ENCODE data around the gene LIPC. TPM values are rescaled to one million over a fixed set of nuclear protein-coding genes. Genes with fewer than 3 reads are reported as not detected.

Gene LIPC
- polyA plus RNA-seq, 2 donors = 0.04 to 0.05 TPM

DNA sequence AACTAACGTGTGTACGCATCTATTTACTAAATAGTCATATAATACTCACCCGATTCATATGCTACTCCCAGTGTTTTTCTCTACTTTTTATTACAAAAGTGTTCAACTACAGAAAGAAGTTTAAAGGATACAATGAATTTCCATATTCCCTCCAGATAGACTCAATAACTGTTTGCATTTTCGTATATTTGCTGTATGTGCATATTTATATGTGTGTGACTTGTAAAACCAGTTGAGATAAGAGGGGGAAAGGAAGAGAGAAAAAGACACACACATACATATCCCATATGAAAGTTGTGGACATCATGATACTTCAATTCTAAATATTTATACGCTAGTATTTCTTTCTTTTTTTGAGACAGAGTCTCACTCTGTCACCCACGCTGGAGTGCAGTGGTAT, 14.1 kb downstream of the LIPC start:
- no peaks in the 10 kb centered on the region for H3K36me3 ChIP-seq (ENCODE audit: control insufficient read depth in 2 of 2, insufficient read depth in 2 of 2, low read length in 1 of 2)
- H3K9me3 ChIP-seq (ENCODE audit: control insufficient read depth in 2 of 2, insufficient read depth in 1 of 2, low read depth in 1 of 2, low read length in 1 of 2) = no peaks in the 10 kb centered on the region
- no peak overlapping the region for H3K27ac ChIP-seq (ENCODE audit: low read depth in 2 of 2, low read length in 1 of 2)
- H3K4me1 ChIP-seq (ENCODE audit: control insufficient read depth in 2 of 2, insufficient read depth in 2 of 2, low read length in 1 of 2) = peaks cover 4 to 8% of the 10 kb centered on the region in 2 donors
- no peak overlapping the region for H3K4me3 ChIP-seq (ENCODE audit: low read depth in 1 of 2, low read length in 2 of 2)
- WGBS, 2 donors = 86 to 89% methylated on average over 6 of the region's 6 CpGs
- no peaks in the 10 kb centered on the region for H3K27me3 ChIP-seq (ENCODE audit: control insufficient read depth in 1 of 2, insufficient read depth in 2 of 2, low read length in 2 of 2)

- H3K4me1 ChIP-seq (ENCODE audit: control insufficient read depth in 2 of 2, insufficient read depth in 2 of 2, low read length in 1 of 2) = peaks cover 4 to 6% of the 10 kb centered on the region in 2 donors
- no peaks in the 10 kb centered on the region for H3K9me3 ChIP-seq (ENCODE audit: control insufficient read depth in 2 of 2, insufficient read depth in 1 of 2, low read depth in 1 of 2, low read length in 1 of 2)
- no peaks in the 10 kb centered on the region for H3K27me3 ChIP-seq (ENCODE audit: control insufficient read depth in 1 of 2, insufficient read depth in 2 of 2, low read length in 2 of 2)
- no peak overlapping the region for H3K27ac ChIP-seq (ENCODE audit: low read depth in 2 of 2, low read length in 1 of 2)
- no peaks in the 10 kb centered on the region for H3K36me3 ChIP-seq (ENCODE audit: control insufficient read depth in 2 of 2, insufficient read depth in 2 of 2, low read length in 1 of 2)
- no peak overlapping the region for H3K4me3 ChIP-seq (ENCODE audit: low read depth in 1 of 2, low read length in 2 of 2)
- WGBS, 2 donors = 98% methylated on average over 5 of the region's 5 CpGs
Observed at GRCh38 chr15:58446521-58446920, 14.7 kb downstream of the LIPC start.

DNA sequence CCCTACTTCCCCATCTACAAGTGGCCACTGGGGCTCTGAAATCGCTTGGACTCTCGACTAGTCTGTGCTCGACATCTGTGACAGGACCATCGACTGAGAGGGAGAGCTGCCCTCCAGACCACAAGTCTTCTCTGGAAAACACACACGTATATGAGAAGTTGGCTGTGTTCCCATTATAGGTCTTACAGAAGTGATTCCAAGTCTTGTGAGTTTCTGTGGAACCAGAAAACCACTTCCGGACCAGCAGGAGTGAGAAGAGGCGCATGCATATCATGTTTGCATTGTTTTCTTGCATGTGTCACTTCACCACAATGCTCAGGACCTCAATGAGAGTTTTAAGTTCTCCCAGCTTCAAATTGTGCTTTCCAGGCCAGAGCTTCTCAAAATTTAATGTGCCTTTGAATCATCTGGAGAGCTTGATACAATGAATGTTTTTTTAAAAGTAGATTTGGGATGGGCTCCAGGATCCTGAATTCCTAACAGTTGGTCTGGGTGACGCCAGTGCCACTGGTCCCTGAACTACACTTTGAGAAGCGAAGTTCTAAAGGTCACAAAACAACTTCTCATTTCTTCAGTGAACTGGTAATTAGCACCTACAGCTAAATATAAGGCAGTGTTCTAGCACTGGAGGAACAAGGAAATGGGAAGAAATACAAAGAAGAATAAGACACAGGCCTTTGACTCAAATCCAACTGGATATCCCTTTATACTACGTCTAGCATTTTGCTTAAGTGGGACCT, 15.7 kb downstream of the LIPC start:
- 69 to 74% methylated on average over 10 of the region's 10 CpGs for WGBS, 2 donors
- no peaks in the 10 kb centered on the region for H3K27me3 ChIP-seq (ENCODE audit: control insufficient read depth in 1 of 2, insufficient read depth in 2 of 2, low read length in 2 of 2)
- no peak overlapping the region for H3K4me3 ChIP-seq (ENCODE audit: low read depth in 1 of 2, low read length in 2 of 2)
- peaks cover 4 to 6% of the 10 kb centered on the region in 2 donors for H3K4me1 ChIP-seq (ENCODE audit: control insufficient read depth in 2 of 2, insufficient read depth in 2 of 2, low read length in 1 of 2)
- no peaks in the 10 kb centered on the region for H3K36me3 ChIP-seq (ENCODE audit: control insufficient read depth in 2 of 2, insufficient read depth in 2 of 2, low read length in 1 of 2)
- H3K9me3 ChIP-seq (ENCODE audit: control insufficient read depth in 2 of 2, insufficient read depth in 1 of 2, low read depth in 1 of 2, low read length in 1 of 2) = no peaks in the 10 kb centered on the region
- H3K27ac ChIP-seq (ENCODE audit: low read depth in 2 of 2, low read length in 1 of 2) = no peak overlapping the region

DNA sequence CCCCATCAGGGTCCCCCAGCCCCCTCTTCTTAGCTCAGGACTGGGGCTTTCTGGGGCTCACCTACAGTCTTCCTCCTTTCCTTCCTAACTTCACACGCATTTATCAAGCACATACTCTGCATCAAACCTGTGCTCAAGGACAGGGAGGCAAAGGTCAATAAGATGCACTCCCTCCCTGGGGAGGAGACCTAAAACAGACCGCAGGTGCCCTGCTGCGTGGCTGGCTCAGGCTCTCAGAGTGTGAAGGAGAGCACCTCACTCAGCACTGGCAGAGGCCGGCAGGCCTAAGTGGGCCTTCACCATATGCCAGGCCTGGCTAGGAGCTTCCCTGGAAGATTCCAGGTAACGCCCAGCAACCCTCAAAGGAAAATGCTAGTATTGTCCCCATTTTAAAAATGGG, 16.5 kb downstream of the LIPC start:
- Histone ChIP-seq H3K36me3 (ENCODE audit: control insufficient read depth in 2 of 2, insufficient read depth in 2 of 2, low read length in 1 of 2) (no peaks in the 10 kb centered on the region), H3K4me3 (ENCODE audit: low read depth in 1 of 2, low read length in 2 of 2) (no peak overlapping the region), H3K27ac (ENCODE audit: low read depth in 2 of 2, low read length in 1 of 2) (no peak overlapping the region), H3K27me3 (ENCODE audit: control insufficient read depth in 1 of 2, insufficient read depth in 2 of 2, low read length in 2 of 2) (no peaks in the 10 kb centered on the region), H3K4me1 (ENCODE audit: control insufficient read depth in 2 of 2, insufficient read depth in 2 of 2, low read length in 1 of 2) (peaks cover 2 to 6% of the 10 kb centered on the region in 2 donors), H3K9me3 (ENCODE audit: control insufficient read depth in 2 of 2, insufficient read depth in 1 of 2, low read depth in 1 of 2, low read length in 1 of 2) (no peaks in the 10 kb centered on the region)
- WGBS, 2 donors = 83 to 94% methylated on average over 5 of the region's 5 CpGs

DNA sequence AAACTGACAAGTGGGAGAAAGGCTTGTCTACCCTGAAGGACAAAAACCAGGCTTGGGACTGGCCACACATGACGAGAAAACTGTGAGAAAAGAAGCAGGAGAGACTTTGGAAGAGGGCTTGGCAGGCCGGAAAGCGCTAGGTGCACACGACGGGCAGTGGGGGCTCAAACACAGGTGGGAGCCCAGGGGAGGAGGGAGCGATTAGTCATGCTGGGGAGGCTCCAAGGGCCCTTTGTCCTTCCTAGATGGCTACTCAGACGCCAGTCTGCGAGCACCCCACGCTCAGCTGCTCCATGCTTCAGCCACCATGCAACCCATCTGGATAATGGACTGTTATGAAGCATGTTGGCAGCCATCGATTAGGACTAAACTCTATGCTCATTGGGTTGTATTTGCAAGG, 17.1 kb downstream of the LIPC start:
- Histone ChIP-seq H3K27ac (ENCODE audit: low read depth in 2 of 2, low read length in 1 of 2) (no peak overlapping the region), H3K36me3 (ENCODE audit: control insufficient read depth in 2 of 2, insufficient read depth in 2 of 2, low read length in 1 of 2) (no peaks in the 10 kb centered on the region), H3K4me1 (ENCODE audit: control insufficient read depth in 2 of 2, insufficient read depth in 2 of 2, low read length in 1 of 2) (peaks cover 2 to 6% of the 10 kb centered on the region in 2 donors), H3K4me3 (ENCODE audit: low read depth in 1 of 2, low read length in 2 of 2) (no peak overlapping the region), H3K27me3 (ENCODE audit: control insufficient read depth in 1 of 2, insufficient read depth in 2 of 2, low read length in 2 of 2) (no peaks in the 10 kb centered on the region), H3K9me3 (ENCODE audit: control insufficient read depth in 2 of 2, insufficient read depth in 1 of 2, low read depth in 1 of 2, low read length in 1 of 2) (no peaks in the 10 kb centered on the region)
- 76 to 78% methylated on average over 10 of the region's 10 CpGs for WGBS, 2 donors

GRCh38 chr15:58451826-58452225, 20.0 kb downstream of the LIPC start:
- no peaks in the 10 kb centered on the region for H3K9me3 ChIP-seq (ENCODE audit: control insufficient read depth in 2 of 2, insufficient read depth in 1 of 2, low read depth in 1 of 2, low read length in 1 of 2)
- no peaks in the 10 kb centered on the region for H3K36me3 ChIP-seq (ENCODE audit: control insufficient read depth in 2 of 2, insufficient read depth in 2 of 2, low read length in 1 of 2)
- no peaks in the 10 kb centered on the region for H3K4me1 ChIP-seq (ENCODE audit: control insufficient read depth in 2 of 2, insufficient read depth in 2 of 2, low read length in 1 of 2)
- H3K27ac ChIP-seq (ENCODE audit: low read depth in 2 of 2, low read length in 1 of 2) = no peak overlapping the region
- 89 to 91% methylated on average over 6 of the region's 6 CpGs for WGBS, 2 donors
- H3K4me3 ChIP-seq (ENCODE audit: low read depth in 1 of 2, low read length in 2 of 2) = no peak overlapping the region
- no peaks in the 10 kb centered on the region for H3K27me3 ChIP-seq (ENCODE audit: control insufficient read depth in 1 of 2, insufficient read depth in 2 of 2, low read length in 2 of 2)

- no peaks in the 10 kb centered on the region for H3K36me3 ChIP-seq (ENCODE audit: control insufficient read depth in 2 of 2, insufficient read depth in 2 of 2, low read length in 1 of 2)
- H3K9me3 ChIP-seq (ENCODE audit: control insufficient read depth in 2 of 2, insufficient read depth in 1 of 2, low read depth in 1 of 2, low read length in 1 of 2) = no peaks in the 10 kb centered on the region
- no peaks in the 10 kb centered on the region for H3K4me1 ChIP-seq (ENCODE audit: control insufficient read depth in 2 of 2, insufficient read depth in 2 of 2, low read length in 1 of 2)
- no peak overlapping the region for H3K4me3 ChIP-seq (ENCODE audit: low read depth in 1 of 2, low read length in 2 of 2)
- no peak overlapping the region for H3K27ac ChIP-seq (ENCODE audit: low read depth in 2 of 2, low read length in 1 of 2)
- WGBS, 2 donors = 93 to 95% methylated on average over 4 of the region's 4 CpGs
- no peaks in the 10 kb centered on the region for H3K27me3 ChIP-seq (ENCODE audit: control insufficient read depth in 1 of 2, insufficient read depth in 2 of 2, low read length in 2 of 2)
Observed at GRCh38 chr15:58452775-58453174, 21.0 kb downstream of the LIPC start.

- H3K27me3 ChIP-seq (ENCODE audit: control insufficient read depth in 1 of 2, insufficient read depth in 2 of 2, low read length in 2 of 2) = no peaks in the 10 kb centered on the region
- no peak overlapping the region for H3K4me3 ChIP-seq (ENCODE audit: low read depth in 1 of 2, low read length in 2 of 2)
- H3K27ac ChIP-seq (ENCODE audit: low read depth in 2 of 2, low read length in 1 of 2) = no peak overlapping the region
- 73 to 81% methylated on average over 5 of the region's 5 CpGs for WGBS, 2 donors
- H3K9me3 ChIP-seq (ENCODE audit: control insufficient read depth in 2 of 2, insufficient read depth in 1 of 2, low read depth in 1 of 2, low read length in 1 of 2) = no peaks in the 10 kb centered on the region
- no peaks in the 10 kb centered on the region for H3K36me3 ChIP-seq (ENCODE audit: control insufficient read depth in 2 of 2, insufficient read depth in 2 of 2, low read length in 1 of 2)
- H3K4me1 ChIP-seq (ENCODE audit: control insufficient read depth in 2 of 2, insufficient read depth in 2 of 2, low read length in 1 of 2) = no peaks in the 10 kb centered on the region
Observed at GRCh38 chr15:58453931-58454793, 22.4 kb downstream of the LIPC start.

GRCh38 chr15:58454950-58455401, 23.2 kb downstream of the LIPC start:
- Histone ChIP-seq H3K27me3 (ENCODE audit: control insufficient read depth in 1 of 2, insufficient read depth in 2 of 2, low read length in 2 of 2) (no peaks in the 10 kb centered on the region), H3K9me3 (ENCODE audit: control insufficient read depth in 2 of 2, insufficient read depth in 1 of 2, low read depth in 1 of 2, low read length in 1 of 2) (no peaks in the 10 kb centered on the region), H3K4me1 (ENCODE audit: control insufficient read depth in 2 of 2, insufficient read depth in 2 of 2, low read length in 1 of 2) (no peaks in the 10 kb centered on the region), H3K27ac (ENCODE audit: low read depth in 2 of 2, low read length in 1 of 2) (no peak overlapping the region), H3K4me3 (ENCODE audit: low read depth in 1 of 2, low read length in 2 of 2) (no peak overlapping the region), H3K36me3 (ENCODE audit: control insufficient read depth in 2 of 2, insufficient read depth in 2 of 2, low read length in 1 of 2) (no peaks in the 10 kb centered on the region)
- WGBS, 2 donors = 84 to 88% methylated on average over 3 of the region's 3 CpGs
